Left kidney (tissue), 2 donors: ENCODE measurements around the gene C9orf50. TPM values are rescaled to one million over a fixed set of nuclear protein-coding genes. Genes with fewer than 3 reads are reported as not detected.
"Not testable (repeated sequence)": the region's sequence is repeated elsewhere in the genome, so short reads cannot be mapped to it uniquely, and the experiment has no call there.

Experiments
- DNase-seq: peaks from one replicate; pipeline ENCODE4 v3.0.0-alpha.2; 2013
- polyA plus RNA-seq: library from polyadenylated mRNA; unstranded; fragments of 120-200 nt; gene quantifications from one replicate; pipeline ENCODE4 v1.2.1, GENCODE V29; 2013; ENCODE audit not compliant: insufficient read length

The C9orf50 gene
- polyA plus RNA-seq, 1 donor = 0.30 TPM

DNA sequence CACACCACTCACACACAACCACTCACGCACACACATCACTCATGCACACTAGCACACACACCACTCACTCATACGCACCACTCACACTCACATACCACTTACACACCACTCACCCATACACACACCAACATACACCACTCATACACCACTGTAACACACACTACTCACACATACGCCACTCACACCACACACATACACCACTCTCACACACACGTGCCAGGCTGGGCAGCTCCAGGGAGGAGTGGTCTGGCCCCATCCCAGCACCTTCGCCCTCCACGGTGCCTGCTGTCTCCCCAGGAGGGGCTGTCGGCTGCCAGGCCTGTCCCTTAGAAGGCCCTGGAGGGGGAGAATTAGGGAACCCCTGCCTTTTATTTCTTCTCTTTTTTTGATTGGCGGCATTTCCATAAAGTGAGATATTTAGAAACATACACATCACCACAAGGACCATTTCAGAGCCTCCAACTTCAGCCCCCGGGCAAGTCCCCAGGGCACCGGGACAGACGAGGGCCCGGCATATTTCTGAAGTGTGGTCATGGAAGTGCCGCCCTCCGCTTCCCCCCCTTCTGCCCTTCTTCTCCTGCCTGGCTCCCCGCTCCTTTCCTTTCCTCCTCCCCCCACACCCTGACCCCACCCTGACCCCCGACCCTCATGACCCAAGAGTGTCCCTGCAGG lies 27.3 kb upstream of the C9orf50 start:
- DNase-seq = no peak

DNA sequence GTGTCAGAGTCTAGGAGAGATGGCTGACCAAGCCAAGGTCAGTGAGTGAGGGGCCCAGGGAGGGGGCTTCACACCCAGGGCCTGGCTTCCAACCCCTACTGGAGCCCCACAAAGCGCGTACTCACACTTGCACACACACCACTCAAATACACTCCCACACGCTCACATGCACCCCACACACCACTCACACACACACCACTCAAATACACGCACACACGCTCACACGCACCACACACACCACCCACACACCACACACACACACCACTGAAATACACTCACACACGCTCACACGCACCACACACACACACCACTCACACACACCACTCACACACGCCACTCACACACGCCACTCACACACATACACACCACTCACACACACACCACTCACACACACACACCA lies 26.7 kb upstream of the C9orf50 start:
- no peak for DNase-seq

DNA sequence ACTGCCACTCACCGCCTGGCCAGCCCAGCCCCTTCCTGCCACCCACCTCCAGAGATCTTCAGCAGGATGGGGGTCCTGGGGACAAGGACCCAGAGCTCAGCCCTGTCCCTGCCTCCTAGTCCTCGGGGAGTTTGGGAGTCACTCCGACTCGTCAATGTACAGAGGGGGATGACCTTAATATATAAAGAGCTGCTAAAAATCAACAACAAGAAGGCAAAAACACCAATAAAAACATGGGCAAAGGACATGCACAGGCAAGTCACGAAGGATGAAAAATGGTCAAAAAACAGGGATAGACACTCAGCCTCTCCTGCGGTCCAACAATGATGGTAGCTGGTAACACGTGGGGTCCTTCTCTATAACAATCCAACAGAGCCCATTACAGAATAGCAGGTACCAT lies 25.8 kb upstream of the C9orf50 start:
- no peak for DNase-seq

- DNase-seq = no peak
Observed at GRCh38 chr9:129646252-129646651, 25.4 kb upstream of the C9orf50 start.

GRCh38 chr9:129644902-129645301 lies 24.0 kb upstream of the C9orf50 start:
- DNase-seq = no peak

DNA sequence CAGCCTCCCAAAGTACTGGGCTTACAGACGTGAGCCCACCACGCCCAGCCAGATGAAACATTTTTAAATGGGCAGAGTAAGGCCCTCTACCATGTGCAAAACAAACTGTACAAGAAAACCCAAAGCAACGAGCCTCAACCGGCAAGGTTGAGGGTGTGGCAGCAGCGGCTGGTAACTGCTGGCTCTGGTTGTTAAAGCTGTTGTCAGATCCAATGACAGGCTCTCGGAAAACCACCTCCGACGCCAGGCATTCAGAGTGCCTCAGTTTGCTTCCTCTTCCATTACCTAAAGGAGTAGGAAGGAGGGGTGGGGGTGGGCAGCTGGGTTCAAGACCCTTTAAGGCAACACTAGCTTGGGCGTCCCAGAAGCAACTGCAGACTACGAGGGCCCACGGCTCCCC lies 23.5 kb upstream of the C9orf50 start:
- DNase-seq = no peak

- DNase-seq = no peak
Observed at GRCh38 chr9:129643706-129644105, 22.8 kb upstream of the C9orf50 start.

DNA sequence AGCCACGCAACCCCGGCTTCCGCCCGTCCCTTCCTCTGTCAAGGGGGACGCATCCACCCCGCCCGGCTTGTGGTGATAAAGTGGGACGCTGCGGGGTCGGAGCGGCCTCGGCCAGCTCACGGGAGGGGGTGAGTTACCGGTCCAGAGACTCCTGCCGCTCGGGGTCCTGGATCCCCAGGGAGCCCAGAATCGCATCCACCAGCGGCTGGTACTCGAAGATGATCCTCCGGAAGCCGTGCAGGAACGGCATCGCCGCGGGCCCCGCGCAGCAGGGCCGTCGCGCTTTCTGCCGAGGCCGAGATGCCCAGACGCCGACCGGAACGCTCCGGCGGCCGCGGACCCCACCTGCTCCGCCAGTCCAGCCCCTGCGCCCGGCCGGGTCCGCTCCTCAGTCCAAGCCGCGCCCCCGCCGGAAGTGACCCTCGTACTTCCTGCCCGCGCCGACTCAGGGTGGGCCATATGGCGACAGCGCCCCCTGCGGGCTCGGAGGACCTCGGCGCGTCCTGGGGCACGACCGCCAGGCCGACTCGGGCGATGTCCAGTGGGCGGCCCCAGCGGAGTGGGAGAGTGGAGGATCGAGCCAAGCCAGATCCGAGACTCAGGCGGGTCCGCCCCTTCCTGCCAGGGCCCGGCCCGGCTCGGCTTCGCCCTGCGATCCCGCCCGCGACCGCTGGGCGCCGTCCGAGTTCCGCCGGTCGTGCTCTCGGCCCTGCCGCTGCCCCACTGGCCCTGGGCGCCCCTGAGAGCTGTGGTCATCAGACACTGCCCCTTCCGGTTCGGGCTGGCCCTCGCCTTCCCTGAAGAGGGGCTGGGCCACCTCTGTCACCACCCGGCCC lies 21.1 kb upstream of the C9orf50 start, which contains the start of gene ASB6:
Gene ASB6, minus strand, starts transcription at position 402 of the 836 bp plus-strand sequence. Its CDS starts 152 bp downstream, at position 250.
- peak; percentile 96 for DNase-seq

GRCh38 chr9:129640871-129641749 lies 20.2 kb upstream of the C9orf50 start:
- no peak for DNase-seq

GRCh38 chr9:129640086-129640870 lies 19.4 kb upstream of the C9orf50 start:
- DNase-seq = no peak

GRCh38 chr9:129639756-129640085 lies 18.8 kb upstream of the C9orf50 start:
- DNase-seq = no peak

DNA sequence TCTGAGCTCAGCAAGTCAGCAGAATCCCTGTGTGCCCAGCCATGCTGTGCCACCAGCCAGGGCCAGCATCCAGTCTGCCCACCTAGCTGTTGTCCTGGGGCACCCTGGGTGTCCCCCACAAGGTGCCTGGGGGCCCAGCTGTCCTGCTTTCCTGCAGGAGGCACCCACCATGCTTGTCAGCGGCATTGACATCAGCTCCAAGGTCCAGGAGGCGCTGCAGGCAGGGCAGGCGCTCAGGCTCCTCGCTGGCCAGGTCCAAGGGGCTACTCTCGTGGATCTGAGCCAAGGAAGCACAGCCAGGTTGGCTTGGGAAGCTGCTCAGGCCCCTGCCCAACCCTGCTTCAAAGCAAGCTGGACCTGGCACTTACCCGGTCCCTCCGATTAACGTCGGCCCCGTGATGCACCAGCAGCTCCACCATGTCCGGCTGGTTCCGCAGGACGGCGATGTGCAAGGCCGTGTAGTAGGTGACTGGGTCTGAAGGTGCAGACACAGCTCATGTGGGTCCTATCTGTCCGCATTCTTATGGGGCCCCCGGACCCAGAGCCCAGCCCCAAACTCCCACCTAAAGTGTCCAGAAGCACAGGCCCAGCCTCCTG lies 18.2 kb upstream of the C9orf50 start:
- DNase-seq = no peak

DNA sequence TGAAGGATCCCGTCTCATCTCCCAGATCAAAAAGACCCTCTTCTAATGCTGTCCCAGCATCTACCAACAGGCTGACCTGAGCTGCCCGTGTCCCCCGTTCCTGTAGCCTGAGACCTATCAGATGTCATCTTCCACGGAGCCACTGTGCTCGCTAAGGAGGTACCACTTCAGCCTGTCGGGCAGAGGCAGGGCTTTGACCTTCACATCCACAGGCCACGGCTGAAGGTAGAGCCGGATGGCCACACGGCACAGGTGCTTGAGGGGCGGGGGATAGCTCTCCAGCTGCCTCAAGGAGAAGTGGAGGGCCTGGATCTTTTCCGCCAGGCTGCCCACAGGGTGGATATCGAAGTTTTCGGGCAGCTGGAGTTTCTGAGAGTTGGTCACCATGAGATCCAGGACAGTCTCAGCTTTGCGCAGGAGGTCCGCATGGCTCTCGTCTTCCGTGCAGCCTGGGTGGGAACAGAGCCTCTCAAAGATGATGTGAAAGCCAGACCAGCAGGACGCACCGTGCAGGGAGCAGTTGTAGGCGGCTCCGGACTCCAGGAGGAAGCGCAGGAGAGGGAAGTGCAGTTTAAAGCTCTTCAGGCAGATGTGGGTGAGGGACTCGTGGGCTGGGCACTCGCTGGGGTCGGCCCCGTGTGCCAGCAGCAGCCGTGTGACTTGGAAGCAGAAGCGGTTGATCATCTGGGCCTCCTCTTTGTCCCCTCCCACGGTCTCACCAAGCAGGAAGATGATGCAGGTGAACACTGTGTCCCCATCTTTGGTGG lies 17.0 kb upstream of the C9orf50 start:
- DNase-seq = no peak

GRCh38 chr9:129637102-129637501 lies 16.2 kb upstream of the C9orf50 start:
- no peak for DNase-seq

DNA sequence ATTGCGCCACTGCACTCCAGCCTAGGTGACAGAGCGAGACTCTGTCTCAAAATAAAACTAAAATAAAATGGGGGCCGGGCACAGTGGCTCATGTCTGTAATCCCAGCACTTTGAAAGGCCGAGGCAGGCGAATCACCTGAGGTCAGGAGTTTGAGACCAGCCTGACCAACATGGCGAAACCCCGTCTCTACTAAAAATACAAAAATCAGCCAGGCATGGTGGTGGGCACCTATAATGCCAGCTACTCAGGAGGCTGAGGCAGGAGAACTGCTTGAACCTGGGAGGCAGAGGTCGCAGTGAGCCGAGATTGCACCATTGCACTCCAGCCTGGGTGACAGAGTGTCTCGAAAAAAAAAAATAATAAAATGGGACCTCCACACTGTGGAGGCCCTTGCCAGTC lies 15.4 kb upstream of the C9orf50 start:
- not testable (repeated sequence) for DNase-seq

GRCh38 chr9:129635099-129636065 lies 14.5 kb upstream of the C9orf50 start:
- no peak for DNase-seq

DNA sequence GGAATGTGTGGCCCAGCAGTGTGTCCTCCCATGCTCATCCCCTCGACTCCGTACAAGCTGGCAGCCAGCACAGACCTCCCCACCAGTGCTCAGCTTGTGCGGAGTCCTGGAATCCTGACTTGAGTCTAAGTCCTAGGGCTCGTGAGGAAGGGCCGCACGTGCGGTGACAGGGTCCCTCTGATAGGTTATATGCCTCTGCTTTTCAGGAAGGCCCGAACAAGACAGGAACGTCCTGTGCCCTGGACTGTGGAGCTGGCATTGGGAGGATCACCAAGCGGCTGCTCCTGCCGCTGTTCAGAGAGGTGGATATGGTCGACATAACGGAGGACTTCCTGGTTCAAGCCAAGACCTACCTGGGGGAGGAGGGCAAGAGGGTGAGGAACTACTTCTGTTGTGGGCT lies 12.9 kb upstream of the C9orf50 start:
- DNase-seq = no peak

DNA sequence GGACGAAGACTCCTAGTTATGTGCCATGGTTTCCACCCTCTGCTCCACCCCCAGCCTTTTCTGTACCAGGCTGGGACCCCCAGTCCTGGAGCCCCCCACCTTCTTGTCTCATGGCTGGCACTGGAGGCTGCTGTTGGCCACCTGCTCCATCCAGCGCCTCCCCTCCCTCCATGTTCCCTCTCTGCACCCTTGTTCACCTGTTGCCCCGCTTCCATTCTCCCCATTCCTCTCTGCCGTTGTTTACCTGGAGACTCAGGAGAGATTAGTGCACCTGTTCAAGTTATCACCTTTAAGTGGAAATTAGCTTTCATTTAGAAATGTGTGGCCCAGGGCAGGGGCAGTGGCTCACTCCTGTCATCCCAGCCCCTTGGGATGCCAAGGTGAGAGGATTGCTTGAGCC lies 12.3 kb upstream of the C9orf50 start:
- DNase-seq = no peak

DNA sequence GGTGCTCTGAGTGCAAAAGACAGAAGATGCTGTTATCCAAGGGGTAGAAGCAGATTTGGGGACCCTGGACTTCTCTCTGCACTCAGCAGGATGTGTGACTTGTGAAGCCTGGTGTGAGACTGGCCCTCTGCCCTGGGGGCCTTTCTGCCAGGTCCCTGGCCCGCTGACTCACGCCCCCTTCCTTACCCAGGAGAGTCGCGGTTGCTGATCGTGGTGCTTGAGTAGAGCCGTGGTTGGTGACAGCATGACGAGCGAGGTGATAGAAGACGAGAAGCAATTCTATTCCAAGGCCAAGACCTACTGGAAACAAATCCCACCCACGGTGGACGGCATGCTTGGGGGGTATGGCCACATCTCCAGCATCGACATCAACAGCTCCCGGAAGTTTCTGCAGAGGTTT lies 11.6 kb upstream of the C9orf50 start:
- no peak for DNase-seq
